ENCODE data around the gene PRSS56. TPM values are rescaled to one million over a fixed set of nuclear protein-coding genes. Genes with fewer than 3 reads are reported as not detected.

The PRSS56 gene
- total and polyA plus RNA-seq, 2 of the 8 experiments (the other 6 are each of a cell fraction or from before 2014, with no cell fraction given): 0.03 TPM; not detected in 1

GRCh38 chr2:232537499-232537898 lies 17.3 kb downstream of the PRSS56 start (continued):
- TF ChIP-seq, protein P1, sequence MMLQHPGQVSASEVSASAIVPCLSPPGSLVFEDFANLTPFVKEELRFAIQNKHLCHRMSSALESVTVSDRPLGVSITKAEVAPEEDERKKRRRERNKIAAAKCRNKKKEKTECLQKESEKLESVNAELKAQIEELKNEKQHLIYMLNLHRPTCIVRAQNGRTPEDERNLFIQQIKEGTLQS (IDR thresholded peaks at IDR 0.05; ENCODE audit: insufficient read depth, low read depth, low read length): no peak
- TF ChIP-seq, protein P2, sequence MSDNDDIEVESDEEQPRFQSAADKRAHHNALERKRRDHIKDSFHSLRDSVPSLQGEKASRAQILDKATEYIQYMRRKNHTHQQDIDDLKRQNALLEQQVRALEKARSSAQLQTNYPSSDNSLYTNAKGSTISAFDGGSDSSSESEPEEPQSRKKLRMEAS (IDR thresholded peaks at IDR 0.05): no peak
- TF ChIP-seq HDAC2 (IDR thresholded peaks at IDR 0.05; ENCODE audit: borderline replicate concordance in 1 of 2, low read depth in 2 of 2, low read length in 2 of 2) (no peak), PHF8 (conservative IDR thresholded peaks at IDR 0.05; ENCODE audit: low read depth, low read length) (no peak), RFX5 (IDR thresholded peaks at IDR 0.05; ENCODE audit: borderline replicate concordance, low read depth, low read length) (no peak)

All from H1 (cell line).